K562 (cell line): Measurements from ENCODE around the gene ACAP3. TPM values are rescaled to one million over a fixed set of nuclear protein-coding genes. Genes with fewer than 3 reads are reported as not detected.

Experiments used
- CCAR2 ChIP-seq: fragments of 200-400 bp; formaldehyde crosslinking; IDR thresholded peaks from 2 replicates; pipeline ENCODE4 v1.6.1; 2017; ENCODE audit warnings: mild to moderate bottlenecking, low read depth, low read length
- E2F6 ChIP-seq, 2 experiments: IDR thresholded peaks; 2 replicates each; pipeline ENCODE4 v1.6.1; 2011; ENCODE audit warnings: borderline replicate concordance in 1 of 2, control low read depth in 1 of 2, low read depth in 1 of 2, low read length in 1 of 2, mild to moderate bottlenecking in 1 of 2, mixed read lengths in 1 of 2, moderate library complexity in 1 of 2; ENCODE audit not compliant: insufficient read depth in 1 of 2, insufficient read length in 1 of 2, poor library complexity in 1 of 2, severe bottlenecking in 1 of 2; ENCODE audit errors: extremely low read depth in 1 of 2
- GTF2F1 ChIP-seq: IDR thresholded peaks from 2 replicates; pipeline ENCODE4 v1.6.1; 2011; ENCODE audit warnings: low read depth, low read length, improper control_type of control experiment
- LCOR ChIP-seq: sonication (generic); formaldehyde crosslinking; IDR thresholded peaks from 2 replicates; pipeline ENCODE4 v1.8.0; 2022; ENCODE audit warnings: mild to moderate bottlenecking, missing genetic modification reagents
- PPARD ChIP-seq: fragments of 250-450 bp; sonication (Bioruptor Pico); IDR thresholded peaks from 2 replicates; pipeline ENCODE4 v1.8.0; 2022; ENCODE audit warnings: inconsistent platforms, mild to moderate bottlenecking, moderate library complexity
- SIN3A ChIP-seq, 2 experiments: fragments of 150-350 bp in 1 of 2; IDR thresholded peaks; 2 replicates each; pipeline ENCODE4 v1.6.1; 2011 to 2016; ENCODE audit warnings: borderline replicate concordance in 2 of 2, low read depth in 2 of 2, low read length in 2 of 2, mild to moderate bottlenecking in 2 of 2, moderate library complexity in 2 of 2; ENCODE audit not compliant: control insufficient read depth in 1 of 2
- SMAD2 ChIP-seq: fragments of 150-350 bp; IDR thresholded peaks from 2 replicates; pipeline ENCODE4 v1.6.1; 2014; ENCODE audit warnings: low read depth, mild to moderate bottlenecking, low read length
- SMC3 ChIP-seq: conservative IDR thresholded peaks from 2 replicates; pipeline ENCODE4 v1.6.1; 2011; ENCODE audit warnings: low read depth, low read length, improper control_type of control experiment; ENCODE audit not compliant: insufficient read depth
- SPI1 ChIP-seq: IDR thresholded peaks from 2 replicates; pipeline ENCODE4 v1.6.1; 2011; ENCODE audit warnings: low read depth, low read length, control low read depth, borderline replicate concordance
- ZBTB7A ChIP-seq: IDR thresholded peaks from 2 replicates; pipeline ENCODE4 v1.6.1; 2011; ENCODE audit warnings: low read depth, mild to moderate bottlenecking, low read length, moderate library complexity, borderline replicate concordance; ENCODE audit not compliant: control insufficient read depth
- ZFP36 ChIP-seq: fragments of 150-350 bp; IDR thresholded peaks from 2 replicates; pipeline ENCODE4 v1.6.1; 2018; ENCODE audit warnings: low read length, low read depth; ENCODE audit not compliant: partially characterized antibody
- ZNF696 ChIP-seq: fragments of 250-450 bp; sonication (Bioruptor Pico); conservative IDR thresholded peaks from 2 replicates; pipeline ENCODE4 v1.4.0; 2020; ENCODE audit warnings: mild to moderate bottlenecking, moderate library complexity
- polyA plus RNA-seq, 8 experiments: library from polyadenylated mRNA; depleted of rRNA in 4 of 8; stranded (reverse) in 5 of 8; unstranded in 3 of 8; fragments of >200 nt; fragmentation: Nextera tagmentation in 2 of 8; fragmentation: Illumina TruSeq in 1 of 8; extraction: Ambion mirVana in 2 of 8; extraction: Trizol in 1 of 8; gene quantifications; 2 replicates each; pipeline versions ENCODE4 v1.2.1 to v1.2.3, GENCODE V29; 2011 to 2014; ENCODE audit warnings: inconsistent platforms in 1 of 8, missing spikeins in 1 of 8
- total RNA-seq, 7 experiments: library from RNA; depleted of rRNA in 6 of 7; stranded (reverse); fragments of >200 nt in 6 of 7; fragmentation: Illumina TruSeq in 2 of 7; extraction: Trizol in 2 of 7; gene quantifications; 2 replicates each; pipeline versions ENCODE4 v1.2.1 to v1.2.3, GENCODE V29; 2011 to 2021; ENCODE audit warnings: low replicate concordance in 1 of 7
- TF ChIP-seq, protein P1 (sequence below), 2 experiments: fragments of 450-650 bp; formaldehyde crosslinking in 1 of 2; IDR thresholded peaks; 2 replicates each; pipeline versions ENCODE4 v1.4.0 to v1.6.1; 2014 to 2020; ENCODE audit warnings: mild to moderate bottlenecking in 2 of 2, borderline replicate concordance in 1 of 2, low read depth in 1 of 2

Gene ACAP3
- total and polyA plus RNA-seq, 9 of the 15 experiments (the other 6 are each of a cell fraction or from before 2014, with no cell fraction given), result 0.01 to 49.0 (median 12.0) TPM

DNA sequence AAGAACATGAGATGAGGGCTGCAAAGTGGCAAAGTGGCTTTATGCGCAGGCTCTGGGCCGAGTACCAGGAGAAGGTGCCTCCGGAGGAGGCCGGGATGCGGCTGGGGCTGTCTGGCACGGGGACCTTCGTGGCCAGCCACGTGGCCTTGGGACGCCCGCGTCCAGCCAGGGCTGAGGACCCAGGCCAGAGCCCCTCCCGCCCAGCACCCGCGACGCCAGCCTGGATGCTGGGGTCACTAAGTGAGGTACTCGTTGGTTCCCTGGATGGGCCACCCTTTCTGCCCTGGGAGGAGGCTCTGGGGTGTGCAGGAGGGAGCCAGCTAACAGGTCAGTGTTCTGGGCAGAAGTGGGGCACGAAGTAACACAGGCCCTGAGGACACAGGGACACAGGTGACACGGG, 14.9 kb downstream of the ACAP3 start (continued):
- peak in 1 of 2 experiments; percentile 17 for TF ChIP-seq E2F6 (IDR thresholded peaks at IDR 0.05; ENCODE audit: borderline replicate concordance in 1 of 2, extremely low read depth in 1 of 2, insufficient read depth in 1 of 2, insufficient read length in 1 of 2, low read depth in 1 of 2, low read length in 1 of 2, poor library complexity in 1 of 2, severe bottlenecking in 1 of 2)
- no peak for TF ChIP-seq PPARD (CRISPR knock-in tag)
- no peak for TF ChIP-seq ZNF696 (CRISPR knock-in tag)
- peak; percentile 26; the same call in 1 of the 2 replicates for TF ChIP-seq ZBTB7A
- no peak for TF ChIP-seq SPI1
- TF ChIP-seq, protein P1, sequence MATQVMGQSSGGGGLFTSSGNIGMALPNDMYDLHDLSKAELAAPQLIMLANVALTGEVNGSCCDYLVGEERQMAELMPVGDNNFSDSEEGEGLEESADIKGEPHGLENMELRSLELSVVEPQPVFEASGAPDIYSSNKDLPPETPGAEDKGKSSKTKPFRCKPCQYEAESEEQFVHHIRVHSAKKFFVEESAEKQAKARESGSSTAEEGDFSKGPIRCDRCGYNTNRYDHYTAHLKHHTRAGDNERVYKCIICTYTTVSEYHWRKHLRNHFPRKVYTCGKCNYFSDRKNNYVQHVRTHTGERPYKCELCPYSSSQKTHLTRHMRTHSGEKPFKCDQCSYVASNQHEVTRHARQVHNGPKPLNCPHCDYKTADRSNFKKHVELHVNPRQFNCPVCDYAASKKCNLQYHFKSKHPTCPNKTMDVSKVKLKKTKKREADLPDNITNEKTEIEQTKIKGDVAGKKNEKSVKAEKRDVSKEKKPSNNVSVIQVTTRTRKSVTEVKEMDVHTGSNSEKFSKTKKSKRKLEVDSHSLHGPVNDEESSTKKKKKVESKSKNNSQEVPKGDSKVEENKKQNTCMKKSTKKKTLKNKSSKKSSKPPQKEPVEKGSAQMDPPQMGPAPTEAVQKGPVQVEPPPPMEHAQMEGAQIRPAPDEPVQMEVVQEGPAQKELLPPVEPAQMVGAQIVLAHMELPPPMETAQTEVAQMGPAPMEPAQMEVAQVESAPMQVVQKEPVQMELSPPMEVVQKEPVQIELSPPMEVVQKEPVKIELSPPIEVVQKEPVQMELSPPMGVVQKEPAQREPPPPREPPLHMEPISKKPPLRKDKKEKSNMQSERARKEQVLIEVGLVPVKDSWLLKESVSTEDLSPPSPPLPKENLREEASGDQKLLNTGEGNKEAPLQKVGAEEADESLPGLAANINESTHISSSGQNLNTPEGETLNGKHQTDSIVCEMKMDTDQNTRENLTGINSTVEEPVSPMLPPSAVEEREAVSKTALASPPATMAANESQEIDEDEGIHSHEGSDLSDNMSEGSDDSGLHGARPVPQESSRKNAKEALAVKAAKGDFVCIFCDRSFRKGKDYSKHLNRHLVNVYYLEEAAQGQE (IDR thresholded peaks at IDR 0.05; ENCODE audit: borderline replicate concordance), result no peak
- TF ChIP-seq, protein P1 (CRISPR knock-in tag; IDR thresholded peaks at IDR 0.05; ENCODE audit: low read depth), result no peak
- no peak for TF ChIP-seq LCOR (CRISPR knock-in tag)
- no peak for TF ChIP-seq ZFP36
- TF ChIP-seq CCAR2, result no peak
- no peak for TF ChIP-seq SMC3
- no peak for TF ChIP-seq SMAD2
- no peak for TF ChIP-seq GTF2F1
- TF ChIP-seq SIN3A (IDR thresholded peaks at IDR 0.05; ENCODE audit: borderline replicate concordance in 2 of 2, control insufficient read depth in 1 of 2, low read depth in 2 of 2, low read length in 2 of 2), result 0 out of 4 replicates have a peak, but pooled peaks of 1 of the 2 experiments have one; percentile 7
- TF ChIP-seq, all 486 proteins: peak for 5
